ENCODE results near the gene ZNF669.

Gene ZNF669

DNA sequence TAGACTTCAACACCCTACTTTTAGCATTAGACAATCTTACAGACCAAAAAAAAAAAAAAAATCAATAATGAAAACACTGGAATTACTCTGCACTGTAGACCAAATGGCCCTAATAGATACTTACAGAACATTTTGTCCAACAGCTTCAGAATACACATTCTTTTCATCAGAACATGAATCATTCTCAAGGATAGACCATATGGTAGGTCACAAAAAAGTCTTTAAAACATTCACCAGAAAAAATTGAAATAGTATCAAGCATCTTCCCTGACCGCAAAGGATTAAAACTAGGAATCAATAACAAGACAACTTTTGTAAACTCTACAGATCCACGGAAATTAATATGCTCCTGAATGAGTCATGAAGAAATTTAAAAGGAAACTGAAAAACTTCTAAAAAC is 48.1 kb downstream of the ZNF669 start:
- Histone ChIP-seq H3K4me3 (ENCODE audit: low read depth in 1 of 2, low read length in 2 of 2) (no peak overlapping the region), H3K4me1 (ENCODE audit: insufficient read depth, low read length) (no peaks in the 10 kb centered on the region), H3K36me3 (ENCODE audit: insufficient read depth, low read length) (no peaks in the 10 kb centered on the region), H3K9ac (ENCODE audit: low read length) (no peak overlapping the region), H3K9me3 (ENCODE audit: low read length) (peaks cover 9% of the 10 kb centered on the region), H3K27ac (ENCODE audit: low read depth, low read length) (no peak overlapping the region), H3K27me3 (ENCODE audit: control insufficient read depth in 1 of 2, insufficient read depth in 2 of 2, low read length in 2 of 2) (no peaks in the 10 kb centered on the region)

DNA sequence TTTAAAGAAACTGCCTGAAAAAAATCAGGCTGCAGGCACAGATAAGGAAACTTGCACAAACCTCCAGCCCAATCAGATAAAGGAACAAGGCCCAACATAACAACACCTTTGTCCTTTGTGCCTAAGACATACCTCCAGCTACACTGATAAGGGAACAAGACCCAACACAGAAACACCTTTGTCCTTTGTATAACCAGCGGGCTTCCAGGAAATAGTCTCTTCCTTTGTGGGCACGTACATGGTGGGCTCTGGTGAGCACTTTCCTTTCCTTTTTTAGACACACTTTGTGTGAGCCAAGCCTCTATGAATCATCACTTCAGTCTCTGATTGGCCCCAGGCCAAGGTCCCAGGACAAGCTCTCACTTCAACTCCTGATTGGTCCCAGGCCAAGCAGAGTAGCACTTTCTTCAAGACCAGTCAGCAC is 49.2 kb downstream of the ZNF669 start:
- Histone ChIP-seq H3K9me3 (ENCODE audit: low read length) (peaks cover 9% of the 10 kb centered on the region), H3K4me1 (ENCODE audit: insufficient read depth, low read length) (no peaks in the 10 kb centered on the region), H3K9ac (ENCODE audit: low read length) (no peak overlapping the region), H3K36me3 (ENCODE audit: insufficient read depth, low read length) (no peaks in the 10 kb centered on the region), H3K27me3 (ENCODE audit: control insufficient read depth in 1 of 2, insufficient read depth in 2 of 2, low read length in 2 of 2) (no peaks in the 10 kb centered on the region), H3K4me3 (ENCODE audit: low read depth in 1 of 2, low read length in 2 of 2) (no peak overlapping the region), H3K27ac (ENCODE audit: low read depth, low read length) (no peak overlapping the region)

Data from muscle layer of colon (tissue), 2 donors.